T47D (cell line): ENCODE data around the gene TEF.

Experiments used
- DNase-seq, 2 experiments: peaks; one replicate each; pipeline versions ENCODE4 v3.0.0 to v3.0.0-alpha.2; 2011 to 2012; ENCODE audit warnings: low read depth in 1 of 2, low spot score in 1 of 2
- JUND ChIP-seq: IDR thresholded peaks from 2 replicates; pipeline ENCODE4 v1.6.1; 2012; ENCODE audit warnings: low read depth
- in situ Hi-C: cut with HindIII; loops from 2 replicates; pipeline ENCODE4 v1.10.0; 2016; ENCODE audit warnings: low sequenced_read_pairs, low pct_unique_long_range_greater_than_20kb

Gene TEF

GRCh38 chr22:41445129-41446056, 63.7 kb downstream of the TEF start:
- peak in 1 of 2 experiments; percentile 46 for DNase-seq
- in situ Hi-C loops, result no loop called here

GRCh38 chr22:41446057-41446501, 64.3 kb downstream of the TEF start:
- in situ Hi-C loops, result no loop called here
- no peak for DNase-seq
- no peak for TF ChIP-seq JUND

More at GRCh38 chr22:41445129-41446056, 63.7 kb downstream of the TEF start:
- no peak for TF ChIP-seq JUND

GRCh38 chr22:41446639-41447434, 65.1 kb downstream of the TEF start, which contains the start of gene TOB2:
Gene TOB2 (minus strand): TSS chr22:41446801. CDS start chr22:41437345, 9,456 bp downstream.
- in situ Hi-C loops, result no loop called here
- DNase-seq, result peak in 1 of 2 experiments; percentile 96
- no peak for TF ChIP-seq JUND

- no peak for TF ChIP-seq JUND
- in situ Hi-C loops, result no loop called here
- DNase-seq, result peak in 1 of 2 experiments; percentile 62
These were observed 65.9 kb downstream of the TEF start for GRCh38 chr22:41447435-41448188.

- in situ Hi-C loops, result no loop called here
- no peak for TF ChIP-seq JUND
- peak; percentile 69 to 99 for DNase-seq
These were observed 66.6 kb downstream of the TEF start for GRCh38 chr22:41448189-41448808.
